ENCODE measurements around the gene SAMD4A.

The SAMD4A gene

DNA sequence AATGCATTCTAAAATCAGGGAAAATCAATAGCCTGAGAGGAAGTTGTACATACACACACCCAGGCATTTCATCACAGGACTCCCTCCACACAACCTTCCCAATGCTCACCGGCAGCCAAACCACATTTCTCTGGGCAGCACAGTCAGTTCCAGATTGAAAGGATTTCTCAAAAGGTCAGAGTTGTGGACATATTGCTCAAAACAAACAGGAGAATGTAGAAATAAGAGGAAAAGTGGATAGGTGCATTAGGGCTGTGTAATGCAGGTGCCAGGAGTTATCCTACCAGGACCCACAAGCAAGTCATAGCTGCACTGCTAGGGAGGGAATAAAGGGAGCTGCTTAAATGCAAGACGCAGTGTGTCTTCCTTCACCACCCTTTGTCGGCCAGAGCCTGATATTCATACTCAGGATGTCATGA, 272.8 kb downstream of the SAMD4A start:
- in situ Hi-C loops (cut with MboI; ENCODE audit: low sequenced_read_pairs) = no loop called here

DNA sequence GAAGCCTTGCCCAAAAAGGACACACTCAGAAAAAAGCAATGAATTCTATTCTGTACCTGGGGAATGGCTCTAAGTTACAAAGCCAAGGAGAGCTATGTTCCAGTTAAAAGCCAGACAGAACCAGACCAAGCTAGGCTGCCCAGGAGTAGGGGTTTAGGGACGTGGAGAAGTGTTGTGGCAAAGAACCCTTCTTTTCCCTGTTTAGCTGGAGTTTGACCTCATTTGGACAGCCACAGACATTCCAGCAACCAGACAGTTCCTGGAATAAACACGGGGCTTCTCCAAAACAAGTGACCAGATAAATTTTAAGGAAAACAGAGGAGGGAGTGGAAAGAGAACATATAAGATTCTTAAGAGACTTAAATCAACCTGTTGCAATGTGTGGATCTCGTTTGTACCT, 273.4 kb downstream of the SAMD4A start:
- in situ Hi-C loops (cut with MboI; ENCODE audit: low sequenced_read_pairs) = no loop called here

DNA sequence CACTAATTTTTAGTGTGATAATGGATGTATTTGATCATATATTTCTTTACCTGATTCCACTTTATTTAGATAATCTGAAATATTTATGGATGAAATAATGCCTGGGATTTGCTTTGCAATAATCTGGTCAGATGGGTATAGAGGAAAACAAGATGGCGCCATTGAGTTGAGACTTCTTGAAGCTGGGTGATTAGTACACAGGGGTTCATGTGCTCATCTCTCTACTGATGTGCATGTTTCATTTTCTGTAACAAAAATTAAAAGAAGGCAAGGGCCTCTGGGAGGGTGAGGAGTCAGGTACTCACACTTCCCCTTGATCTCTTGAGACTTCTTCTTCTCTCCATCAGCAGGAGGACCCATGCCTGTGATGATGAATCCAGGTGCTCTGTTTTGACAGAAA, 273.9 kb downstream of the SAMD4A start:
- in situ Hi-C loops (cut with MboI; ENCODE audit: low sequenced_read_pairs) = no loop called here
